ENCODE results near the gene AMMECR1. TPM values are rescaled to one million over a fixed set of nuclear protein-coding genes. Genes with fewer than 3 reads are reported as not detected.

Gene AMMECR1
- total RNA-seq, 4 donors from 2014 or later: 6.7 to 13.8 (median 8.9) TPM

DNA sequence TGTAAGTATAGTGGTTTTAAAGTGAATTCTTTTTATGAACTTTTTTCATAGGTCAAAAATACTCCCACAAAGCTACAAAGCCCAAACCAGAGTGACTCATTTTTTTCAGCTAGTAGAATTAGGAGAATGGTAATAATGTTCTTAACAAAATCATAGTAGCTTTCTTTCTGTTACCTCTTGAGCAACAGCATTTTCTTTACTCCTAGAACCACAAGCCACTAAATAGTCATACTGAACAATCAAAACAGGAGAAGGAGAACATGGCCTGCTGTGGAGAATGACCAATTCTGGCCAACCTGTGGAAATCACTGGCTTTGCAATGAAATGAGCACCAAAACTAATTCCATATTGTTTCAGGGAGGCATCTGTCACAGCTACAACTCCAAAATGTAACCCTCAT is 112.9 kb downstream of the AMMECR1 start:
- ATAC-seq (ENCODE audit: low FRiP score): peak; percentile 44

DNA sequence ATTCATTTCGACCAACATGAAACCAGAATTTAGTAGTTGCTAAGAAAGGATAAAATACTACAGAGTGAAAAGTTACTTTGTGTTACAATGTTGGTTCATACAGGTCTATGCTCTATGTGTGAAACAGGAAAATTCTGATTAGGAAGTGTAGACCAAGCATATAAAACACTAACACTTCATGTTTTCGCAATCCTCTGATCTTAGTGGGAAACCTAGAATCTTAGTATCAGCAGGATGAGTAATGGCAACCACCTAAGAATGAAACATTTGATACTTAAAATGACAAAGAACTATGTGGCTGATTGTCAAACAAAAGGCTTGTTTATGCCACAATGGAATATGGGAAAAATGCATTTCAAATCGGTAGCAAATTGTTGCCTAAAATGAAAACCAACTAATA is 116.1 kb downstream of the AMMECR1 start:
- ATAC-seq (ENCODE audit: low FRiP score): no peak
- TF ChIP-seq, protein P1, sequence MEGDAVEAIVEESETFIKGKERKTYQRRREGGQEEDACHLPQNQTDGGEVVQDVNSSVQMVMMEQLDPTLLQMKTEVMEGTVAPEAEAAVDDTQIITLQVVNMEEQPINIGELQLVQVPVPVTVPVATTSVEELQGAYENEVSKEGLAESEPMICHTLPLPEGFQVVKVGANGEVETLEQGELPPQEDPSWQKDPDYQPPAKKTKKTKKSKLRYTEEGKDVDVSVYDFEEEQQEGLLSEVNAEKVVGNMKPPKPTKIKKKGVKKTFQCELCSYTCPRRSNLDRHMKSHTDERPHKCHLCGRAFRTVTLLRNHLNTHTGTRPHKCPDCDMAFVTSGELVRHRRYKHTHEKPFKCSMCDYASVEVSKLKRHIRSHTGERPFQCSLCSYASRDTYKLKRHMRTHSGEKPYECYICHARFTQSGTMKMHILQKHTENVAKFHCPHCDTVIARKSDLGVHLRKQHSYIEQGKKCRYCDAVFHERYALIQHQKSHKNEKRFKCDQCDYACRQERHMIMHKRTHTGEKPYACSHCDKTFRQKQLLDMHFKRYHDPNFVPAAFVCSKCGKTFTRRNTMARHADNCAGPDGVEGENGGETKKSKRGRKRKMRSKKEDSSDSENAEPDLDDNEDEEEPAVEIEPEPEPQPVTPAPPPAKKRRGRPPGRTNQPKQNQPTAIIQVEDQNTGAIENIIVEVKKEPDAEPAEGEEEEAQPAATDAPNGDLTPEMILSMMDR (IDR thresholded peaks at IDR 0.05): no peak
- no peak for DNase-seq (ENCODE audit: low spot score)

More for the DNA sequence above, 112.9 kb downstream of the AMMECR1 start:
- TF ChIP-seq, protein P1 (IDR thresholded peaks at IDR 0.05): no peak
- no peak for DNase-seq (ENCODE audit: low spot score)

DNA sequence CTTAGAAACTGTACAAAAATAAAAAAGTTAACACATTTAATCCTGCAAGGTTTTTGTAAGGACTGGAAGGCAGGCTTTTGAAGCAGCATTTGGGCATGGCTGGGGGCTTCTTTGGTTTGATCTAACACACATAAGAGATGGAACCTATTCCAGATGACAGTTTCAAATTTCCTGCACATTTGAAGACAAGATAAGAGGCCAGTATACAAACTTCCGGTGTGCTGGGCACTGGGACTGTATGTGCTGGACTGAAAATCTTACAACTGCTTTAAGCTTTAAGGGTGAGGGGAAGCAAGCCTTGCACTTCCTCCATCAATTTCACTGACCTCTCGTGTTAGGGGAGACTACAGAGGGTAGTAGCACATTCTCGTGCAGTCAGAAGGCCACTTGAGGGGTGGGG is 122.9 kb downstream of the AMMECR1 start:
- ATAC-seq (ENCODE audit: low FRiP score) (no peak), DNase-seq (ENCODE audit: low spot score) (no peak)
- TF ChIP-seq, protein P1 (IDR thresholded peaks at IDR 0.05): no peak

DNA sequence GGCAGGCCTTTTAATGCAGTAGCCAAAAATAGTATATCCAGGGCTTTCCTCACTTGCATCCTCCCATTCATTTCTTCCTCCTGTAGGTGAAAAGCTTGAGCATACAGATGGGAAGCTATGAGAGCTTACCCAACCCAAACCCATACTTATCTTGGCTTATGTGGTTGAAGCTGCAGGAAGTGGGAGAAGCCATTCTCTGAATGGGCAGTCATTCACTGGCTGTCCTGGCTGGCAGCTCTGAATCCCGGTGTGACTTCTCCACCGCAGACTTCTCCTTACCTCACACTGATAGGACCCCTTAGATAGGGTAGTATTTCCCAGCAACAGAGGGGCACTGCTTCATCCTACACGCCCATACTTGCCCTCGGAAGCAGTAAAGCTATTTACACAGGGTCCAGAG is 125.4 kb downstream of the AMMECR1 start:
- DNase-seq (ENCODE audit: low spot score) (no peak), ATAC-seq (ENCODE audit: low FRiP score) (no peak)
- TF ChIP-seq, protein P1 (IDR thresholded peaks at IDR 0.05): no peak

DNA sequence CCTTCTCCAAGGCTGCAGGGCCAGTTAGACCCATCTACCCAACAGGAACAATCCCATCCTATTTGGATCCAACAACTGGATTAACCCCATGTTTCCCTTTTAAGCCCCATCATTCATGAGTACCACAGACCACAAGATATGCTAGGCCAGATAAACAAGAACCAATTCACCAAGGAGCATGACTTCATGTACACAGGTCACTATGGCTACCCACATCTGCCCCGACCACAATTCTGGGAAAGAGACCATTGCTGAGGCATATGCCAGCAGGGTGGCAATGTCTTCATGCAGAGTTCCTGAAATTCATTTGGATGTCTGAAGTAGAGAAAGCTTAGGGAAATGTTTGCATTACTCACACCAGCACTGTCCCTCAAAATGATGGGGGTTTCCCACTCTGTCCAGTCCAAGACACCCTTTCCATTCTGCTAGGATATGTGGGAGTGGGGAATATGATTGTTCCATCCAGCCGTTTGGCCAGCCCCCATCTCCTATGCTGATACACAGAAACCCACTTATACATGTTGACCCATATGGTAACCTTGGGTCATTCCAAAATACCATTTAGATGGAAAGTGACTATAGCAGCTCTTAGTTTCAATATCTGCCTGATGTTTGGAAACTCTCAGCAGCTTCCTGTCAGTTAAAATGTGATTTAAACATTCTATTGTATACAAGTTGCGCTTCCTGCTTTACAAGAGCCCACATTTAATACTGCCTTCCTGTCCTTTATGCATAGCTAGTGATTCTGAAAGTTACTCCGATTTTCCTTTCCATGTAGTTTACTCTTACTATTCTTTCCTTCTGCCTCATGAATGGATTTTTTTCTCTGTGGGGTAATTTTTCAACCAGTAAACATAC is 129.0 kb downstream of the AMMECR1 start:
- TF ChIP-seq, protein P1 (IDR thresholded peaks at IDR 0.05): no peak
- no peak for DNase-seq (ENCODE audit: low spot score)
- peak; percentile 48 for ATAC-seq (ENCODE audit: low FRiP score)

DNA sequence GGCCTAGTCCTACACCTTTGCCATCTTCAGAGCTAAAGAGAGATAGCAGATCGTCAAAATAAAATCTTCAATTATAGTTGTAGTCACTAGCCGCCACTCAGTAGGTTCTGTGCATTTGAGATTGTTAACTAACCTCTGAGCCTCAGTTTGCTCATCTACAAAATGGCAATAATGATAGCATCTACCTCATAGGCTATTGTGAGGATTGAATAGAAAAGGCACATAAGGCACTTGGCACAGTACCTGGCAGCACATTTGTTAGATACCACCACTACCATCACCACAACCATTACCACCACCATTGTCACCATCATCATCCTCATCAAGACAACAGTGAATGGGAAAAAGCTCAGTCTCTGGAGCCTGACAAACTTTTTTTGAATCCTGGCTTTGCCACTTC is 134.6 kb downstream of the AMMECR1 start:
- ATAC-seq (ENCODE audit: low FRiP score) (no peak), DNase-seq (ENCODE audit: low spot score) (no peak)
- TF ChIP-seq, protein P1 (IDR thresholded peaks at IDR 0.05): no peak

DNA sequence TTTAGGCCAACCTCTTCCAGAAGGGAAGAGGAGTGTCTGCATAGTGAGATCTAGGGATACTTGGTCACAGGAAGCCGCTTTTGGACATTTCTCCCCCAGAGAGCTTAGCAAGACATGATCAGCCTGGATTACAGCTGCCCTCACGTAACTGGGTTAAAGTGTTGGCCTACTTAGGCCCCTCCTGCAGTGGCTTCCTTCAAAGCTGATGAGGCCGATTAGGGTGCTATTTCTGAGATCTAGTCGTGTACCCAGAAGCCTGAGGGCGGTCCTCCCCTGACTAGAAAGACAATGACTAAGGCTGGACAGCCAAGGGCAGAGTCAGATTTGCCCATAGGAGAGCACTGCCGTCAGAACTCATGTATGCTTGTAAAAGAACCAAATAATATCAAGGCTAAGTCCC is 135.0 kb downstream of the AMMECR1 start:
- no peak for DNase-seq (ENCODE audit: low spot score)
- no peak for ATAC-seq (ENCODE audit: low FRiP score)
- TF ChIP-seq, protein P1 (IDR thresholded peaks at IDR 0.05): no peak

Measured in omental fat pad (tissue), 4 donors.